AG10803 (cell line): Measurements from ENCODE around the gene SUMF1.

Source experiments
- DNase-seq: peaks from one replicate; pipeline ENCODE4 v3.0.0; 2010; ENCODE audit warnings: low read depth
- H3K4me3 ChIP-seq: 2 replicates; pipeline ENCODE4 v1.5.1; 2011; ENCODE audit warnings: mild to moderate bottlenecking, low read length, control low read depth
- CTCF ChIP-seq: conservative IDR thresholded peaks from 2 replicates; pipeline ENCODE4 v1.5.1; 2011; ENCODE audit warnings: mild to moderate bottlenecking, low read length, control low read depth, inconsistent platforms

Gene SUMF1

GRCh38 chr3:4398120-4398940, 68.7 kb downstream of the SUMF1 start:
- no peak for TF ChIP-seq CTCF
- DNase-seq = no peak
- H3K4me3 ChIP-seq = no peak overlapping the region

- no peak for TF ChIP-seq CTCF
- no peak for DNase-seq
These were observed 69.6 kb downstream of the SUMF1 start for GRCh38 chr3:4397466-4397865.

GRCh38 chr3:4396542-4396941, 70.5 kb downstream of the SUMF1 start:
- TF ChIP-seq CTCF = no peak
- H3K4me3 ChIP-seq = no peak overlapping the region
- no peak for DNase-seq

More at GRCh38 chr3:4397466-4397865, 69.6 kb downstream of the SUMF1 start:
- H3K4me3 ChIP-seq = no peak overlapping the region

- TF ChIP-seq CTCF = no peak
- no peak for DNase-seq
- no peak overlapping the region for H3K4me3 ChIP-seq
These were observed 71.1 kb downstream of the SUMF1 start for GRCh38 chr3:4396006-4396405.

- DNase-seq = no peak
- no peak overlapping the region for H3K4me3 ChIP-seq
- no peak for TF ChIP-seq CTCF
These were observed 71.6 kb downstream of the SUMF1 start for GRCh38 chr3:4395448-4395847.

GRCh38 chr3:4394567-4394966, 72.5 kb downstream of the SUMF1 start:
- no peak for DNase-seq
- H3K4me3 ChIP-seq = no peak overlapping the region
- TF ChIP-seq CTCF = no peak

GRCh38 chr3:4394048-4394447, 73.0 kb downstream of the SUMF1 start:
- TF ChIP-seq CTCF = no peak
- DNase-seq = no peak
- no peak overlapping the region for H3K4me3 ChIP-seq
